HG03280 (cell line): Measurements from ENCODE around the gene TSFM.

Experiments used
- ATAC-seq: cut with Tn5 transposase; IDR thresholded peaks from one replicate; pipeline ENCODE4 v1.9.1; 2021; ENCODE audit warnings: mild to moderate bottlenecking, moderate library complexity; ENCODE audit not compliant: unreplicated experiment

Gene TSFM

DNA sequence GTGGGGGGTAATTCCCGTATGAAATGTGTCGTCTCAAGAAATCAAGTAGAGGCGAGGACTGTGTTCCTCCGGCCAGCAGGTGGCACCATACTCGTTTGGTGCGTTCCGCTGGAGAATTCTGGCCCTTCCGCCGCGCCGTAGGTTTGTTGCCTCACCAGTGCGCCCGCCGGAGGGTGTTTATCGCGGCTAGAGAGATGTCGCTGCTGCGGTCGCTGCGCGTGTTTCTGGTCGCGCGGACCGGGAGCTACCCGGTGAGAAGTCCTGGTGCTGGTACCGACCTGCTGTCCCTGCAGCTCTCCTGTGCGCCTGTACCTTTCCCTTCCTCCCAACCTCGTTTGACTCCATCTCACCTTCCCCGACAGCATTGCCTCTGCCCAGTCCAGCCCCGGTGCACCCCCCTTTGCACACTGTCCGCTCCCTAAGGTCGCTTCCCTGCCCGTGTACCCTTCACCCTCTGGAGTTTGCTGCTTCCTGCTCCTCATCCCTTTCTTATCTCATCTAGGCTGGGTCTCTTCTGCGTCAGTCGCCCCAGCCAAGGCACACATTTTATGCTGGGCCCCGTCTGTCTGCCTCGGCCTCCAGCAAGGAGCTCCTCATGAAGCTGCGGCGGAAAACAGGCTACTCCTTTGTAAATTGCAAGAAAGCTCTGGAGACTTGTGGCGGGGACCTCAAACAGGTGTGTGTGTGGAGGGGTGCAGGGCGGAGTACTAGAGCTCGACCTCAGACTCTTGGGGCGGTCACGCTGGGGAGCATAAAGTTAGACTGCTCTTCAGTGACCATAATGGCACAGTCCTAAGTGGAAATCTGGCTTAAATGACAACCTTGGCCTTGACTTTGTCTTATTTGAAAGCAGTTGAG is at the start of gene TSFM:
TSS of gene TSFM (plus strand) at position 180 of the 858 bp plus-strand sequence. CDS start at position 195, 15 bp downstream.
- peak; percentile 86 for ATAC-seq

DNA sequence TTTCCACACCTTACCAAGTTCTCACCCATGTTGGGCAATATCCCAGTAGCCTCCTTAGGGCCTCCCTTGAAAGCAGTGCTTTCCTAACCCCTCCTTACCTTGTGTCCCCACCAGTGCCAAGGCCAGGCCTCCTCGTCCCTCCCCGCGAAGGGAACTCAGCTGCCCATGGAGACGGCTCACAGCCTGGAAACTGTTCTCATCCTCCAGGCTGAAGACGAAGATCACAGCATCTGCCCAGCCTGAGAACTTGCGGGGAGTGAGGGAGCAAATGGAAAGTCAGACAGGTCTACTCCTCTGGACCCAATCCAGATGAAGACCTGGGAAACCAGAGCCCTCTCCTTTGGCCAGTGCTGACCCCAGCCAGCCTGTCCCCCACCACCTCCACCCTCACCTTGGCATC is 48.7 kb upstream of the TSFM start:
- no peak for ATAC-seq

DNA sequence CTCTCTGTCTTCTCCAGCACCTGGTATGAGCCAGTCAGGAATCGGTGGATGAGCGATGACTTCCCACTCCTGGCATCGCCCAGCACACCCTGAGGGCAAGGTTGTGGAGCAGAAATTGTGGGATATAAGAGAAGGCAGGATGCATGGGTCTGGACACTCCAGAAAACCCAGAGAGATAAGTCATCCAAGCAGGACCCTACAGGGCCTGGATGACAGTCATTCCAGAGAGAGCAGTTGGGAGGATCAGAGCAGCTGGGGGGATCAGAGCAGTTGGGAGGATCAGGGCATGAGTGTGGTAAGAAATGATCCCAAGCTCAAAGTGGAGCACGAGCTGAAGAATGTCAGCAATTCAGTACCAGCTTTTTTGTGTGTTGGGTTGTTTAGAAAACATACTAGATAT is 48.0 kb upstream of the TSFM start:
- ATAC-seq: no peak

DNA sequence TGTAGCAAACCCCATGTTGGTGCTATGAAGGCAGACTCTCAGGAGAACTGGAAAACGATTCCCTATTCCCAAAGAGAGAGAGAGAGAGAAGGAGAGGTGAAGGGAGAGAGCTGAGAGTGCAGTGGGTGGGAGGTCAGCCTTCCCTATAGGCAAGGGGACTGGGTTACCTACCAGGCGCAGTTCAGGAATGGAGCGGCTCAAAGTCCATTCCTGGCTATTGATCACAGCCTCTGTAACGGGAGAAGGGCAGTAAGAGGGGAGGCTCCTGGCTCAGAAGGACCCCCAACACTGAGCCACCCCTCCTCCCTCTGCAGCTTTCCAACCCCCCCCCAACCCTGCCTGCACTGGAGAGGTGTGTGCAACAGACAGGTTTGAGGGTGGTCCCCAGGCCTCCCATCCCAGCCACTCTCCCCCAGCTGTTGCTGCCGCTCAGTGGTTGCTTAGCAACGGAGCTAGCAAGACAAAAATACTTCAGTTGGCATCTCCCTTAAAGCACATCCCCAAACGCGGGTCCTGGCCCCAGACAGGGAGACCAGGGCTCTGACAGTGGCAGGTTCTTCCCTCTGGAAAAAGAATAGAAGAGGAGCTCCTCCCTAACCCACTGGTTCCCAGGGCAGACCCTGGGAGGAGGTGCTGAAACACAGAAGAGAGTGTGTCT is 47.3 kb upstream of the TSFM start:
- no peak for ATAC-seq

DNA sequence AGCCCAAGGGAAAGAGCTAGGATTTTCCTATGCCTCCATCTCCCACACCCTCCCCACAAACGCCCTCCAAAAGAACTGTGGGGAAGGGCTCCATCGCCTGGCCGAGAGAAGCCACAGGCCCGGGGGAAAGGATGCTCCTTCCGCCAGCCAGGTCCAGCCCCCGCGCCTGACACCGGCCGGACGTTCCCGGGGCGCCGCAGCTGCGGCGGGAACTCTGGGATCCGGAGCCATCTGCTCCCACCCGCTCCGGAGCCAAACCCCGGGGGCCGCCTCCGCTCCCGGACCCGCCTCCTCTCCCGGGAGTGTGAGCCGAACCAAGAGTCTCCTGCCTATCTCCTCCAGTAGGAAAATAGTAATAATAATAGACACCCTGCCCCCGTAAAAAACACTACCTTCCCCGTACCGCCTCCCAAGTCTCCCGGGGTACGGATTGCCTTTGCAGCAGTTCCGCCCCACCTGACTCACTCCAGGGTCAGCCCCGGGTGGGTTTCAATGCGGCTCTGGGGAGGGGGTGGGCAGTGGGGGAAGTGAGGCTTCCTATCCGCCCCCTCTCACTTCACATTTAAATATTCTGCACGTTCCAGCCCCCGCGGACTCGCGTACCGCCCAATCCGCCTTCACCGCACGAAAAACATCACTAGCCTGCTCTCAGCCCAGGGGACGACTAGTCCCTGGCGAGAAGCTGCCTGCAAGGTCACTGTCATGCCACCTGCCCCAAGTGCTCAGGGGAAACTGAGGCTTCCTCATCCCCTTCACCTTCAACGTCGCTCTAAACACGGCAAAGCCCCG is 46.4 kb upstream of the TSFM start:
- no peak for ATAC-seq

DNA sequence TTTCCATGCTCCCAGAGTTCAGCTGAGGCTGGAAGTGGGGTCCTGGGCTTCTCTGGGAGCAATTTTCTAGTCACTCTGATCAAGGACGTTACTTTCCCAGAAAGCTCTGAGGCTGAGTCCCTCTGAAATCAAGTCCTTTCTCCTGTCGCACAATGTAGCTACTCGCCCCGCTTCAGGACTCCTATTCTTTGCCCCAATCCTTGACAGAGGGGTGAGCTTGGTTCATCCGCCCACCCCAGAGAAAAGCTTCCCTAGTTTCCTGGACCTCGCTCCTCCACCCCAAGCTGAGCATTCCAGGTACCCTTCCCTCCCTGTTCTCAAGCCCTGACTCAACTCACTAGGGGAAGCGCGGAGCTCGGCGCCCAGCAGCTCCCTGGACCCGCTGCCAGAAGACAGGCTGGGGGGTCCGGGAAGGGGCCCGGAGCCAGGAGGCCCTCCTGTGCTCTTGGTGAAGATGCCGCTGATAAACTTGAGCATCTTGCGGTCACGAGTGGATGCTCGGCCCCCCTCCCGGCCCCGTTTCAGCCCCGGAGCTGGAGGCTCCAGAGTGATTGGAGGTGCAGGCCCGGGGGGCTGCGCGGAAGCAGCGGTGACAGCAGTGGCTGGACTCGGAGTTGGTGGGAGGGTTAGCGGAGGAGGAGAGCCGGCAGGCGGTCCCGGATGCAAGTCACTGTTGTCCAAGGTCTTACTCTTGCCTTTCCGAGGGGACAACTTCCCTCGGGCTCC is 45.7 kb upstream of the TSFM start:
- no peak for ATAC-seq

DNA sequence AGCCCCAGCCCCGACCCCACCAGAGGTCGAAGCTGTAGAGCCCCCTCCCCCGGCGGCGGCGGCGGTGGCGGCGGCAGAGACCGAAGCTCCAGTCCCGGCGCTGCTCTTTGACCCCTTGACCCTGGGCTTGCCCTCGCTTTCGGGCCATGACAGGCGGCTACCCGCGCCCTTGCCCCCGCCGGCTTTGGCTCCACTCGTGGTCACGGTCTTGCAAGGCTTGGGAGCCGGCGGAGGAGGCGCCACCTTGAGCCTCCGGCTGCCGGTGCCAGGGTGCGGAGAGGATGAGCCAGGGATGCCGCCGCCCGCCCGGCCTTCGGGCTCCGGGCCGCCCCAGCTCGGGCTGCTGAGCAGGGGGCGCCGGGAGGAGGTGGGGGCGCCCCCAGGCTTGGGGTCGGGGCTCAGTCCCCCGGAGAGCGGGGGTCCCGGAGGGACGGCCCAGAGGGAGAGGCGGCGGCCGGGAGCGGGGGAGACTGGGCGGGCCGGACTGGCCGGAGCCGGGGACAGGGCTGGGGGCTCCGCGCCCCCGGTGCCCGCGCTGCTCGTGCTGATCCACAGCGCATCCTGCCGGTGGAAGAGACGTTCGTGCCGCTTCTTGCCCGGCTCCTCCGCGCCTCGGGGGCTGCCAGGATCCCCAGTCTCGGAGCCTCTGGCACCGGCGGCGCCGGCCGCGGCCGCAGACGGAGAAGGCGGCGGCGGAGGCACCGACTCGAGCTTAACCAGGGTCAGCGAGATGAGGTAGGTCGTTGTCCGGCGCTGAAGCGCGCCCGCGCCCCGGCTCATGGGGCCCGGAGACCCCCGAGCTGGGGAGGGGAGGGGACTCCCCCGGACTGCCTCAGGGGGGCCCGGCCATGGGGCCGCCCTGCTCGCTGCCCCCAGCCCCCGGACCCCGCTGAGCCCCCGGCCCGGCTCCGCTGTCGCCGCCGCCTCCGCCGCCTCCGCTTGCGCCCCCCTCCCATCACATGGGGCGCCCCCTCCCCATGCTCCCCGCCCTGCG is 44.8 kb upstream of the TSFM start:
- no peak for ATAC-seq

DNA sequence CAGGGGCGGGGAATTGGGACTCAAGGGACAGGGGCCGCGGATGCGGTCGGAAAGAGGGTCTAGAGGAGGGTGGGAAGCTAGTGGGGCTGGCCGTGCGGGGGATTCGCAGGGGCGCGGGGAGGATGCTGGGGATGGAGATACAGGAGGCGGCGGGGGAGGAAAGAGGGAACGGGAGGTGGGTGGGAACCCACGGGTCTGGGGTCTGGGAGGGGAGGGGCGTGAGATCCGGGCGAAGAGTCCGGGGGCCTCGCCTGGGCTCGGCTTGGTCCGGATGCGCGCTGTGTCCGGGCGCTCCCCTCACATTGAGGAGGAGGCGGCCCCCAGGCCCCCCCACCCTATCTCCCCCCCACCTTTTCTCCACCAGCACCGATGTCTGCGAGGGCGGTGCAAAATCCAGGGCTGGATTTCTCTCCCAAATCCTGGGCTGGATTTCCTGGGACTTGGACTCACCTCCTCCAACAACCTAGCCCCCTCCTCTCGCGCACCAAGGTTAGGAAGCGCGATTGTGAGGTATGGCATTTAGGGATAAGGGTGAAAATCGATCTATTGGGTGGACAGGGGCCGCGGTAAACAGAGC is 43.8 kb upstream of the TSFM start, which contains the start of gene AGAP2:
TSS of gene AGAP2 (minus strand) at position 82 of the 577 bp plus-strand sequence. CDS start 496 bp downstream, outside the sequence.
- no peak for ATAC-seq

DNA sequence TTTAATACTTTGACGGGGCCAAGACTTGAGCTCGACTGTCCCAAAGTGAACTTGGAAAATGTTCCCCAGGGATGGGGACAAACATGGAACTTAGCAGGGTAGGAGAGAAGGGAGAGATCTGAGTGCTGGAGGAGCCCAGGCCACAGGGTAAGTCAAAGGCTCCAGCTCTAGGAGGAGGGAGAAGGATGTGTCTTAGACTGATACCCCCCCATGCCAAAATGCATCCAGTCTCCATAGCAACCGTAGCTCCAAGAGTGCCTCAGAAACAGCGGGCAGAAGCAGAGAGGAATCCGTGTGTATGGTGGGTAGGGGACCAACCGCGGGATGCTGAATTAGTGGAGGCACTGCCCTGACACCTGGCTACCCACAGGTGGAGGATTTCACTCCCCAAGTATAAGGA is 43.2 kb upstream of the TSFM start:
- ATAC-seq: no peak

DNA sequence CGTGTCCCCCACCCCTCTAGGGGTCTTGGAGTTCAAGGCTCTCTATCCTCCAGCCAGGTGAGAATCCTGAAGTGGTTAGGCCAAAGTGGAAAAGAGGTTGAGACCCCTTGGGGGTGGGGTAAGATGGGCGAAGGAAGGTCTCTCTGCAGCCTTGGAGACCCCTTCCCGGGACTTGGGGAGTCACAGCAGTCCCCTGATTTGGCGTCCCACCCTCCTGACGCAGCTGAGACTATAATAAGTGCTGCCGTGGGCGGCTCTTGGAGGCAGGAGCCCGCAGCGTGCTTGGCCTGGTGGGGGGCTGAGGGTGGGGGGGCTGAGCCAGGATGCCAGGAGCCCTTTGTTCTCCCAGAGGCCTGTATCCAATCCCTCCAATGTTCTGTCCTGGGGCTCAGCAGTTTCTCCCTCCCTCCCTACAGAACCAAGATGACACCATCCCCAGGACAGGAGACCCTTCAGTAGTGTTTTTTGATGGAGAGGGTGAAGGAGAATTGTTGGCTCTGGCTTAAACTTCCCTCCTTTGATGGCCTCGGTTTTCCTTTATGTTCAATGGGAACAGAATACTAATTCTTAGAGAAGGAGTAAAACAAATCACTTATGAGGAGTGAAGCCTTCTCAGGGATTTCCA is 42.6 kb upstream of the TSFM start:
- ATAC-seq: no peak

DNA sequence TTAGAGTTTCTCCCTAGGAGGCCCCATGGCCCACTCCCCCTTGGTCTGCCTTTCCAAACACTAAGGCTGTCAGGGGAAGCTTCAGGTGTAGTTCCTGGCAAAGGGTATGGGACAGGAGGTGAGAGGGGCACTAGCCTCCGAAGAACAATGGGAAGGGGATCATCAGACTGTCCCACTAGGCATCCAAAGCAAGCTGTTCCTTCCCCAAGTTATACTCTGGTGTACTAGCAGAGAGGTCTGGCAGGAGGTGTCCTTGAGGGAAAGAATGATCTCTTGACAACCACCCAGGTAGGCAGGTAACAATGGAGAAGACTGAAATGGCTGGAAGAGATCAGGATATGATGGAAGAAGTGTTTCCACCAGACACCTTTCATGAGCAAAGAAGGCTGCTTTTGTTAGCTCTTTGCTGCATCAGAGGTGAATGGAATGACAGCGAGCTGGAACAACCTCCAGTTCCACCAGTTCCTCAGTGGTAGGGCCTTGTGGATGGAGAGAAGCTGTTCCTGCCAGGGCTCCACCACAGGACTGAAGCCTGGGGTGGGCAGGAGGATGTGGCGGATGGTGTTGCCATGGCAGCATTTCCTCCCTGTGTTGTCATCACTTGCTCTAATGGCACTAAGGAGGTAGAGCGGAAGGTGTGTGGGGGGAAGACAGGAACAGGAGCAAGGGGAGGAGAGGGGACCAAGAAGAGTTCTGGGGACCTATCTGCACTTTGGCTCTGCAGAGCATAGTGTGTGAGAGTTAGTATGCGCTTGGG is 41.8 kb upstream of the TSFM start:
- ATAC-seq: peak; percentile 47

DNA sequence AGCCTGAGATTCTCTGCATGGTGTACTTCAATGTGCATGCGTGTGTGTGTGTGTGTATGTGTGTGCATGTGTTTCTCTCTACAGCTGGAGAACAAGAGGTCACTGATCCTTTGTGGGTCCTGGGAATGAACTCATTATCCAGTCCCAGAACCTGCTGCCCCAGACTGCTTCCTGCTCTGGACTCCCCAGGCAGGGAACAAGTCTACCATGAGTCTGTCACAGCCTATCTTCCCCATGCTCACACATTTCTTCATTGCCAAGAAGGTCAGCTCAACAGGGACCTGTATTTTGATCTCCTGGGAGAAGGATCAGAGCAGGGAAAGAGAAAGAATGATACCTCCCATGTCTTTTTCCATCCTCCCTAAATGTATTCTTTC is 41.2 kb upstream of the TSFM start:
- ATAC-seq: no peak

DNA sequence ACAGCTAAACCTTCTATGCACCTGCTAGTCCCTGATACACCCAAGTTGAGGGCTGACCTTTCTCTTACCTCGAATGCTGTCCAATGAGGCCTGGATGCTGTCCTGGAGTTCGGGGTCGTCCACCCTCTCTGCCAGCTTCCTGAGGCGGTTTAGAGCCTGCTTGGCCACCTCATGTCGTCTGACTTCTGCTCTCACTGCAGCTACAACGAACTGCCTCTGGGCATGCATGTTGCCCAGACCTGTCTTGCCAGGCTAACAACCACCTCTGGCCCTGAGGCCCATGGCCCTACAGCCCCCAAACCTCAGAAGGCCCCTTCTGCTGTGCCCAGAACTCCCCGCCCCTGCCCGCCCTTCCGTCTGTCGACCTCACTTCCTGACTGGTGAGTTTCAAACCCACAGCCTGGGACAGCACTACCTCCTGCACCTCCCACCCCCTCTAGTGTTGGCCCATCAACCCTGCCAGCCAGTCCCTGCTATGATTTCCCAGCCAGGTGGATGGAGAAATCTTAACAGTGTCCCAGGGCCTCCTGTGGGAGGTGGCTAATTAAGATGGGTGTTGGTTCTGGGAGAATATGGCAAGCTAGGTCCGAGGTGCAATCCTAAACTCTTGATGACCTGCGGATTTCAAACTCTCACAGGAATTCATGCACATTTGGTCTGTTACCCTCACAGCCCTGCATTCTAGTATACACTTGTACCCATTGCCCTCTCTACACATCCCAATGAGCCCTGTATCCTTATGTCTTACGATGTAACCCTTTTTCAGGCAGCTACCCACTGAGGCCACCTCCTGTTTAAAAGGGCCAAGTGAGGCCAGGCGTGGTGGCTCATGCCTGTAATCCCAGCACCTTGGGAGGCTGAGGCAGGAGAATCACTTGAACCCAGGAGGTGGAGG is 40.5 kb upstream of the TSFM start:
- ATAC-seq: peak; percentile 55

DNA sequence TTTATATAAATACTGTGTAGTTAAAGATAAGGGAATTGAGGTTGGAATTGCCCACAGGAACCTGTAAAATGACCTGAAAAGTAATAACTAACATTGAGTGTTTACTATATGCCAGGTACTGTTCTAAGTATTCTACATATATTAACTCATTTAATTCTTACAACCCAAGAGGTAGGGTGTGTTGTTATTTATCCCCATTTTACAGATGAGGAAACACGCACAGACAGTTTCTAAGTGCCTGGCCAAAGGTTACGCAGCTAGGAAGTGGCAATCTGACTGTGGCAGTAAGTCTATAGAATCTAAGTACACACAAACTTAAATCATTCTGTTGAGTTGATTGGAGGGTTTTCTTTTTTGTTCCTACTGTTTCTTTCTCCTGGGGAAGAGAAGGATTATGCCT is 38.8 kb upstream of the TSFM start:
- ATAC-seq: no peak

DNA sequence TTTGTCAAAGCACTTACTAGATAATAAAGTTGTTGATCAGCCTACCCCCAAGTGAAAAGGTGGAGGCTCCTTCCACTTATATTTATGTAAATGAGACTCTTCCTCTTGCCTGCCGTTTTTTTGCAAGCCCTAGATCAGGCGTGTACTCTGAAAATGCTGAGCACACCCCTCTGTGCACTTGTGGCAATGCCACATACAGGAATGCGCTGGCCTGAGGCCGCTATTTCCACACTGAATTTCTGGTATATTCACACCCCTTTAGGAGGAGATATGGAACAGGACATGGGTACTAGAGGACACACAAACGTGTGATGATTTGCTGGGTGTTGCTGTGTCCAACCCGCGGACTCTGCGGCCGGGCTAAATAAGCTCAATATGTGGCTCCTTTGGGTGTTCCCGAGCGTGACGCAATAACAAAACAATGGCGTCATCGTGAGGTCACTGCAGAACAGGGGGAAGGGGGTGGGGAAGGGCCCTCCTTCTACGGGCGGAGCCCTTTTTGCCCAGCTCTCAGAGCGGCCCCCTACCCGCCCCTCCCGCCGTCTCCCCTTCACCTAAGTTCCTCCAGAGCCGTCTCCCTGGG is 38.3 kb upstream of the TSFM start:
- peak; percentile 36 for ATAC-seq

DNA sequence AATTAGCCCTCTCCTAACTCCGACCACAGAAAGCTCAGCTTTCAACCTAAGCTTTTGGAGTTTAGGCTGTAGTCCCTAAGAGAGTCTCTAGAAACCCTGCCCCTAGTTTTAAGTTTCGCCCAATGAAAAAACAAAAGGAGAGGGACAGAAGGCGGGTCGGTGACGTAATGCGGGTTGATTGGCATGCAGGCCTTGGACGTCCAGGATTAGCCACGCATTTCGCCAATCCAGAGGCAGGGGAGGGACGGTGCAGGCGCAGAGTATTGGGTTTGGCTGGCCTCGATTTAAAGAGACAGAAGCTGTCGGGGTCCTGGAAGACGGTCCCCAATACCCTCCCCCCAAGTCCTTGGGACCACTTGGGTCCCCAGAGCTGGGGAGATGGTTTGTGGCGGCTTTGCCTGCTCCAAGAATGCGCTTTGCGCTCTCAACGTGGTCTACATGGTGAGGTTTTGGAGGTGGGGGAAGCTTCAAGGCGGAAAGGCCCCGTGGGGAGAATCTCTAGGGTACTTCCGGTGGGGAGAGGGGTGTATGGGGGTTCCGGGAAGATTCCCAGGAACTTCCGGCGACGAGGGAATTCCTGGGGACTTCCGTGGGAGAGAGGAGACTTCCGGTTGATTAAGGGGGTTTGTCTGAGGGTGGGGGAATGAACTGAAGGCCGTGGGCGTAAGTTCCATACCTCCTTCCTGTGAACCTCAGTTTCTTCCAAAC is 37.7 kb upstream of the TSFM start, which contains the start of gene TSPAN31:
TSS of gene TSPAN31 (plus strand) at position 263 of the 708 bp plus-strand sequence. CDS start at position 379, 116 bp downstream.
- peak; percentile 90 for ATAC-seq
